Measurements from ENCODE around the gene RFX2.

DNA sequence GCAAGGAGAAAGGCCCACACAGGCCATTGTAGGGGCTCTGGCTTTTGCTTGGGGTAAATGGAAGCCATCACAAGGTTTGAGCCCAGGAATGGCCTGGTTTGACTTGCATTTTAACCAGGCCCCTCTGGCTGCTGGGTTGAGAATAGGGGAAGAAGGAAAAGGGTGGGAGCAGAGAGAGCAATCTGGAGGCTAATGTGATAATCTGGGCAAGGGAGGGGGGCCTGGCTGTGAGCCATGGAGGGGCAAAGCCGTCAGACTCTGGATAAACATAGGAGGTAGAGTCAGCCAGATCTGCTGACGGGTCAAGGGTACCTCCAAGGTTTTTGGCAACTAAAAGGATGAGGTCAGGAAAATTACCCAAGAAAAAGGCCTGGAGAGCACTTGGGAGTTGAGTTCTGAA lies 41.6 kb downstream of the RFX2 start:
- TF ChIP-seq ZFP3 (CRISPR knock-in tag; IDR thresholded peaks at IDR 0.05) (no peak), RARB (CRISPR knock-in tag; IDR thresholded peaks at IDR 0.05) (no peak), ZNF565 (CRISPR knock-in tag; conservative IDR thresholded peaks at IDR 0.05; ENCODE audit: low read depth) (no peak), ZNF70 (CRISPR knock-in tag; IDR thresholded peaks at IDR 0.05) (no peak), PPARA (CRISPR knock-in tag; IDR thresholded peaks at IDR 0.05; ENCODE audit: borderline replicate concordance) (no peak), ZC3H10 (CRISPR knock-in tag; IDR thresholded peaks at IDR 0.05) (no peak), ARNTL (CRISPR knock-in tag; IDR thresholded peaks at IDR 0.05; ENCODE audit: borderline replicate concordance, low read depth) (no peak)
- TF ChIP-seq, protein P1, sequence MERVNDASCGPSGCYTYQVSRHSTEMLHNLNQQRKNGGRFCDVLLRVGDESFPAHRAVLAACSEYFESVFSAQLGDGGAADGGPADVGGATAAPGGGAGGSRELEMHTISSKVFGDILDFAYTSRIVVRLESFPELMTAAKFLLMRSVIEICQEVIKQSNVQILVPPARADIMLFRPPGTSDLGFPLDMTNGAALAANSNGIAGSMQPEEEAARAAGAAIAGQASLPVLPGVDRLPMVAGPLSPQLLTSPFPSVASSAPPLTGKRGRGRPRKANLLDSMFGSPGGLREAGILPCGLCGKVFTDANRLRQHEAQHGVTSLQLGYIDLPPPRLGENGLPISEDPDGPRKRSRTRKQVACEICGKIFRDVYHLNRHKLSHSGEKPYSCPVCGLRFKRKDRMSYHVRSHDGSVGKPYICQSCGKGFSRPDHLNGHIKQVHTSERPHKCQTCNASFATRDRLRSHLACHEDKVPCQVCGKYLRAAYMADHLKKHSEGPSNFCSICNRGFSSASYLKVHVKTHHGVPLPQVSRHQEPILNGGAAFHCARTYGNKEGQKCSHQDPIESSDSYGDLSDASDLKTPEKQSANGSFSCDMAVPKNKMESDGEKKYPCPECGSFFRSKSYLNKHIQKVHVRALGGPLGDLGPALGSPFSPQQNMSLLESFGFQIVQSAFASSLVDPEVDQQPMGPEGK (CRISPR knock-in tag; IDR thresholded peaks at IDR 0.05; ENCODE audit: borderline replicate concordance) = no peak
